Fibroblast of the aortic adventitia (primary cell): Measurements from ENCODE around the gene RAB11B. TPM values are rescaled to one million over a fixed set of nuclear protein-coding genes. Genes with fewer than 3 reads are reported as not detected.
A peak's percentile ranks its signal among the peaks of the same experiment; 100 is the strongest.
"Not testable (repeated sequence)": the region's sequence is repeated elsewhere in the genome, so short reads cannot be mapped to it uniquely, and the experiment has no call there.

ENCODE experiments used
- DNase-seq: peaks from one replicate; pipeline ENCODE4 v3.0.0-alpha.2; 2010; ENCODE audit warnings: low read depth
- H3K4me3 ChIP-seq: 2 replicates; pipeline ENCODE4 v1.5.1; 2011; ENCODE audit warnings: low read depth, mild to moderate bottlenecking, control low read depth, low read length, moderate library complexity
- total RNA-seq: library from RNA; depleted of rRNA; stranded (reverse); fragments of >200 nt; gene quantifications from 2 replicates; pipeline ENCODE4 v1.2.3, GENCODE V29; 2012; ENCODE audit warnings: low replicate concordance
- TF ChIP-seq, protein P1 (sequence below): IDR thresholded peaks from 2 replicates; pipeline ENCODE4 v1.5.1; 2011; ENCODE audit warnings: mild to moderate bottlenecking, low read length, control low read depth, inconsistent platforms; ENCODE audit not compliant: insufficient read depth

The RAB11B gene
- total RNA-seq, 1 donor = 15.7 TPM

DNA sequence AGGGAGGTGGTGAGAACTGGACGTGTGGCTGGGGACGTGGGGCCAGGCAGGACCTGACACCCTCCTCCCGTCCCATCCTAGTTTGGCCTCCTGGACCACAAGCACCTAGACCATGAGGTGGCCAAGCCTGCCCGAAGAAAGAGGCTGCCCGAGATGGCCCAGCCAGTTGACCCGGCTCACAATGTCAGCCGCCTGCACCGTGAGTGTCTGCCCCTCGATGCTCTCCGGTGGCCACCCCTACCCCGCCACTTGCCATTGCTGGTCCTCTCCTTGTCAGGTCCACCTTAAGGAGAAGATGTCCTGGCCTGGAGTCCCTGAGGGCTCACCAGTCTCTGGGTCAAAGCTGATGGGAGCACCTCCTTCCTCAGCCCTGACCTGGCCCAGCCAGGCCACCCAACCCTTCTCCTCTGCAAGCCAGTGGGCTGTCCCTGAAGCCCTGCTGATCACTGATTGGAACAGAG is 24.0 kb upstream of the RAB11B start:
- no peak overlapping the region for H3K4me3 ChIP-seq

DNA sequence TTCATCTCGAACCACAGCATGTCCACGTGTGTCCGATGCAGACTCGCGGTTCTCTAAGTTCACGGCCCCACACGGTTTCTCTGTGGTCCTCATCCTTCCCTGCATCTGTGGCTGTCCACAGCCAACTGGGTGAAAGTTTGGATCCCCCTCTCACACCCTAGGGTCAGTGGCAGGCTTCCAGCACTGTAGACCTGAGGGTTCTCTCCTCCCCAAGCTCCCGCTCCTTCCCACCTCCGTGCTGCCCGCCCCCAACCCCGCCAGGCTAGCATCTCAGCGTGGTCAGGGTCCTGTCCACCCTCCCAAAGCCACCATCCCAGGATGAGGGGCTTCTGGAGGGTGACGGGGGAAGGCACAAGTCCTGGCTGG is 23.2 kb upstream of the RAB11B start:
- DNase-seq = peak; percentile 32
- H3K4me3 ChIP-seq = no peak overlapping the region
- TF ChIP-seq, protein P1, sequence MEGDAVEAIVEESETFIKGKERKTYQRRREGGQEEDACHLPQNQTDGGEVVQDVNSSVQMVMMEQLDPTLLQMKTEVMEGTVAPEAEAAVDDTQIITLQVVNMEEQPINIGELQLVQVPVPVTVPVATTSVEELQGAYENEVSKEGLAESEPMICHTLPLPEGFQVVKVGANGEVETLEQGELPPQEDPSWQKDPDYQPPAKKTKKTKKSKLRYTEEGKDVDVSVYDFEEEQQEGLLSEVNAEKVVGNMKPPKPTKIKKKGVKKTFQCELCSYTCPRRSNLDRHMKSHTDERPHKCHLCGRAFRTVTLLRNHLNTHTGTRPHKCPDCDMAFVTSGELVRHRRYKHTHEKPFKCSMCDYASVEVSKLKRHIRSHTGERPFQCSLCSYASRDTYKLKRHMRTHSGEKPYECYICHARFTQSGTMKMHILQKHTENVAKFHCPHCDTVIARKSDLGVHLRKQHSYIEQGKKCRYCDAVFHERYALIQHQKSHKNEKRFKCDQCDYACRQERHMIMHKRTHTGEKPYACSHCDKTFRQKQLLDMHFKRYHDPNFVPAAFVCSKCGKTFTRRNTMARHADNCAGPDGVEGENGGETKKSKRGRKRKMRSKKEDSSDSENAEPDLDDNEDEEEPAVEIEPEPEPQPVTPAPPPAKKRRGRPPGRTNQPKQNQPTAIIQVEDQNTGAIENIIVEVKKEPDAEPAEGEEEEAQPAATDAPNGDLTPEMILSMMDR = no peak

More for the DNA sequence above, 24.0 kb upstream of the RAB11B start:
- no peak for DNase-seq
- TF ChIP-seq, protein P1 = no peak

DNA sequence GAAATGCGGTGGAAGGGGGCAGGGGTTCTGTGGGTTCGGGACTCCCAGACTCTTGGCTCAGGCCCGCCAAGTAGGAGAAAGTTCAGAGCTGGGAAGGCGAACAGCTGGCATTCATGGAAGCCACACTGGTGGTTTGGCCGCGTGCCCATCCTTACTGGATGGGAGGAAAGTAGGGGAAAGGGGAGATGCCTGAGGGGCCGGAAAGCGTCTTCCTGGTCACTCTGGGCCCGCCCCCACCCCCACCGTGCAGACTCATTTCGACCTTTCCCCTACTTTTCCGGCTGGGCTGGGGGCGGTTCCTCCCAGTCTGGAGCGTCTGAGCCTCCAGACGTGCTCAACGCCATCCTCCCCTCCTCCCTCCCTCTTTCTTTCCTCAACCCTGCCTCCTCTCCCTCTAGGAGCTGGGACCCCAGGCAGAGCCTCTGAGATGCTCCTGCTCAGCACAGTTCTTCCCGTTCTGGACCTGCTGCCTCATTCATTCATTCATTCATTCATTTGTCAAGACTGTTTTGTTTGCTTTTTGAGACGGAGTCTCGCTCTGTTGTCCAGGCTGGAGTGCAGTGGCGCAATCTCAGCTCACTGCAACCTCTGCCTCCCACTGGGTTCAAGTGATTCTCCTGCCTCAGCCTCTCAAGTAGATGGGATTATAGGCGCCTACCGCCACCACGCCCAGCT is 22.7 kb upstream of the RAB11B start:
- DNase-seq = peak; percentile 94
- H3K4me3 ChIP-seq = peak overlapping the region; percentile 18
- TF ChIP-seq, protein P1 = no peak

DNA sequence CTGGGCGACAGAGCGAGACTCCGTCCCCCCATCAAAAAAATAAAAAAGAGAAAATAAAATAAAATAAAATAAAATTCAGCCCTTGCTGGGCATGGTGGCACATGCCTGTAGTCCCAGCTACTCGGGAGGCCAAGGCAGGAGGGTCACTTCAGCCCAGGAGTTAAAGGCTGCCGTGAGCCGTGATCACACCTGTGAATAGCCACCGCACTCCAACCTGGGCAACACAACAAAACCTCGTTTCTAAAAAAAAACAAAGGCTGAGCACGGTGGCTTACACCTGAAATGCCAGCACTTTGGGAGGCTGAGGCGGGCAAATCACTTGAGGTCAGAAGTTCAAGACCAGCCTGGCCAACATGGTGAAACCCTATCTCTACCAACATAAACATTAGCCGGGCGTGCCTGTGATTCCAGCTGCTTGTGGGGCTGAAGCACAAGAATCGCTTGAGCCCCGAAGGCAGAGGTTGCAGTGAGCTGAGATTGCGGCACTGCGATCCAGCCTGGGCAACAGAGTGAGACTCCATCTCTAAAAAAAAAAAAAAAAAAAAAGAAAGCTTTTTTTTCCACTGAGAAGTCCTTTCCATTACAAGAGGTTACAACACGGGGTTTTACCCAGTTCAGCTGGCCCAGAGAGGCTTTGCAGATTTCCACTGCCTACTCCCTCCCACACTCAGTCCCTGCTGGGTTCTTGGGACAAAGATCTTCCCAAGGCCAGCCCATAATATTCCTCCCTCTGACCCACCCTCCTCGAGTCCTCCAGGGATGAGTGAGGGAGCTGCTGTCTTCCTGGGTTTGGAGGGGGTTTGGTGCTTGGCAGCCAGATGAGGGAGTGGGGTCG is 19.8 kb upstream of the RAB11B start:
- no peak overlapping the region for H3K4me3 ChIP-seq
- TF ChIP-seq, protein P1 = no peak
- peak; percentile 17 for DNase-seq

DNA sequence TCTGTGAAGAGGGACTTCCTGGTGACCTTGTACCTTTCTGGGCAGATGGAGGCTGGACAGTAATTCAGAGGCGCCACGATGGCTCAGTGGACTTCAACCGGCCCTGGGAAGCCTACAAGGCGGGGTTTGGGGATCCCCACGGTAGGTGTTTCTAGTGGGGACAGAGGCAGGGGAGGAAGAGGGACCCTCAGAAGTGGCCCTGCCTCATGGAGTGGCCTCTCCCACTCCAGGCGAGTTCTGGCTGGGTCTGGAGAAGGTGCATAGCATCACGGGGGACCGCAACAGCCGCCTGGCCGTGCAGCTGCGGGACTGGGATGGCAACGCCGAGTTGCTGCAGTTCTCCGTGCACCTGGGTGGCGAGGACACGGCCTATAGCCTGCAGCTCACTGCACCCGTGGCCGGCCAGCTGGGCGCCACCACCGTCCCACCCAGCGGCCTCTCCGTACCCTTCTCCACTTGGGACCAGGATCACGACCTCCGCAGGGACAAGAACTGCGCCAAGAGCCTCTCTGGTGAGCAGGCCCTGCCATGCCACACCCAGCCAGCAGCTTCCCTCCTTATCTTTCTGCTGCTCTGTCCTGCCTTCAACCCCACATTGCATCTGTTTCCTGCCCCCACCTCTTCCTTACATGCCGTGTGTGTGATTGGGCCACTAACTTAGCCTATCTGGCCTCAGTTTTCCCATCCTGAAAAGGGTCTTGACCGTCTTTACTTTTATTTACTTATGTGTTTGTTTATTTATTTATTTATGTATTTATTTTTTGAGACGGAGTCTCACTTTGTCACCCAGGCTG is 19.0 kb upstream of the RAB11B start:
- TF ChIP-seq, protein P1 = no peak
- no peak for DNase-seq
- H3K4me3 ChIP-seq = no peak overlapping the region

DNA sequence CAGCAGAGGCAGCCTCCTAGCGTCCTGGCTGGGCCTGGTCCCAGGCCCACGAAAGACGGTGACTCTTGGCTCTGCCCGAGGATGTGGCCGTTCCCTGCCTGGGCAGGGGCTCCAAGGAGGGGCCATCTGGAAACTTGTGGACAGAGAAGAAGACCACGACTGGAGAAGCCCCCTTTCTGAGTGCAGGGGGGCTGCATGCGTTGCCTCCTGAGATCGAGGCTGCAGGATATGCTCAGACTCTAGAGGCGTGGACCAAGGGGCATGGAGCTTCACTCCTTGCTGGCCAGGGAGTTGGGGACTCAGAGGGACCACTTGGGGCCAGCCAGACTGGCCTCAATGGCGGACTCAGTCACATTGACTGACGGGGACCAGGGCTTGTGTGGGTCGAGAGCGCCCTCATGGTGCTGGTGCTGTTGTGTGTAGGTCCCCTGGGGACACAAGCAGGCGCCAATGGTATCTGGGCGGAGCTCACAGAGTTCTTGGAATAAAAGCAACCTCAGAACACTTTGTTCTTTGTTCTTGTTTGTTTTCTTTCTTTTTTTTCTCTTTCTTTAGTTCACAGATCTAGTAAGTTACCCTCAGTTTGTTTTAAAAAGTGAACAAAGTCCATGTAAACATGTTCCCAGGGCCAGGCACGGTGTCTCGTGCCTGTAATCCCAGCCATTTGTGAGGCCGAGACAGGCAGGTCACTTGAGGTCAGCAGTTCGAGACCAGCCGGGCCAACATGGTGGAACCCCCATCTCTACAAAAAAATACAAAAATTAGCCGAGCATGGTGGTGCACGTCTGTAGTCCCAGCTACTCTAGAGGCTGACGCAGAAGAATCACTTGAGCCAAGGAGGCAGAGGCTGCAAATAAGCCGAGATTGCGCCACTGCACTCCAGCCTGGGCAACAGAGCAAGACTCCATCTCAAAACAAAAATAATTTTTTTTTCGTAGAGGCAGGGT is 16.0 kb upstream of the RAB11B start:
- DNase-seq = no peak
- H3K4me3 ChIP-seq = no peak overlapping the region
- TF ChIP-seq, protein P1 = no peak

DNA sequence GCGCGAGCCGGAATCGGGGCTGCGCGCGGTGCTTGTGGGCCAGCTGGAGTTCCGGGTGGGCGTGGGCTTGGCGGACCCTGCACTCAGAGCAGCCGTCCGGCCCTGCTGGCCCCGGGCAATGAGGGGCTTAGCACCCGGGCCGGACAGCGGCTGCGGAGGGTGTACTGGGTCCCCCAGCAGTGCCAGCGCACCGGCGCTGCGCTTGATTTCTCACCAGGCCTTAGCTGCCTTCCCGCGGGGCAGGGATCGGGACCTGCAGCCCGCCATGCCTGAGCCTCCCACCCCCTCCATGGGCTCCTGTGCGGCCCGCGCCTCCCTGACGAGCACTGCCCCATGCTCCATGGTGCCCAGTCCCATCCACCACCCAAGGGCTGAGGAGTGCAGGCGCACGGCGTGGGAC is 14.4 kb upstream of the RAB11B start:
- not testable (repeated sequence) for DNase-seq, H3K4me3 ChIP-seq

DNA sequence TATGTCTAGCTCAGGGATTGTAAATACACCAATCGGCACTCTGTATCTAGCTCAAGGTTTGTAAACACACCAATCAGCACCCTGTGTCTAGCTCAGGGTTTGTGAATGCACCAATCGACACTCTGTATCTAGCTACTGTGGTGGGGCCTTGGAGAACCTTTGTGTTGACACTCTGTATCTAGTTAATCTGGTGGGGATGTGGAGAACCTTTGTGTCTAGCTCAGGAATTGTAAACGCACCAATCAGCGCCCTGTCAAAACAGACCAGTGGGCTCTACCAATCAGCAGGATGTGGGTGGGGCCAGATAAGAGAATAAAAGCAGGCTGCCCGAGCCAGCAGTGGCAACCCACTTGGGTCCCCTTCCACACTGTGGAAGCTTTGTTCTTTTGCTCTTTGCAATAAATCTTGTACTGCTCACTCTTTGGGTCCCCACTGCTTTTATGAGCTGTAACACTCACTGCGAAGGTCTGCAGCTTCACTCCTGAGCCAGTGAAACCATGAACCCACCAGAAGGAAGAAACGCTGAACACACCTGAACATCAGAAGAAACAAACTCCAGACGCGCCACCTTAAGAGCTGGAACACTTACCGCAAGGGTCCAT is 13.7 kb upstream of the RAB11B start:
- DNase-seq, H3K4me3 ChIP-seq: not testable (repeated sequence)
